Mucosa of rectum (tissue), 2 donors: ENCODE measurements around the gene CXCL12.

Experiments used
- H3K27ac ChIP-seq, 2 donors: one replicate each; pipeline ENCODE4 v1.7.0; 2013; ENCODE audit warnings: inconsistent platforms in 2 of 2, low read depth in 2 of 2, low read length in 2 of 2
- H3K27me3 ChIP-seq, 2 donors: one replicate each; pipeline ENCODE4 v1.7.0; 2013; ENCODE audit warnings: low read length in 2 of 2; ENCODE audit not compliant: control insufficient read depth in 2 of 2, insufficient read depth in 2 of 2
- H3K36me3 ChIP-seq, 2 donors: one replicate each; pipeline ENCODE4 v1.7.0; 2013; ENCODE audit warnings: low read length in 2 of 2; ENCODE audit not compliant: control insufficient read depth in 2 of 2, insufficient read depth in 2 of 2
- H3K4me1 ChIP-seq, 2 donors: one replicate each; pipeline ENCODE4 v1.7.0; 2013; ENCODE audit warnings: low read length in 2 of 2, mild to moderate bottlenecking in 1 of 2; ENCODE audit not compliant: control insufficient read depth in 2 of 2, insufficient read depth in 2 of 2
- H3K4me3 ChIP-seq, 2 donors: one replicate each; pipeline ENCODE4 v1.7.0; 2013; ENCODE audit warnings: low read length in 2 of 2
- H3K9ac ChIP-seq, 2 donors: one replicate each; pipeline ENCODE4 v1.7.0; 2013; ENCODE audit warnings: low read length in 2 of 2, low read depth in 1 of 2, mild to moderate bottlenecking in 1 of 2
- H3K9me3 ChIP-seq, 2 donors: one replicate each; pipeline ENCODE4 v1.7.0; 2013; ENCODE audit warnings: low read length in 2 of 2; ENCODE audit not compliant: control insufficient read depth in 2 of 2
- donor health status: healthy.
- donor health status: Normal muscosa, but diverticular disease.

The CXCL12 gene

DNA sequence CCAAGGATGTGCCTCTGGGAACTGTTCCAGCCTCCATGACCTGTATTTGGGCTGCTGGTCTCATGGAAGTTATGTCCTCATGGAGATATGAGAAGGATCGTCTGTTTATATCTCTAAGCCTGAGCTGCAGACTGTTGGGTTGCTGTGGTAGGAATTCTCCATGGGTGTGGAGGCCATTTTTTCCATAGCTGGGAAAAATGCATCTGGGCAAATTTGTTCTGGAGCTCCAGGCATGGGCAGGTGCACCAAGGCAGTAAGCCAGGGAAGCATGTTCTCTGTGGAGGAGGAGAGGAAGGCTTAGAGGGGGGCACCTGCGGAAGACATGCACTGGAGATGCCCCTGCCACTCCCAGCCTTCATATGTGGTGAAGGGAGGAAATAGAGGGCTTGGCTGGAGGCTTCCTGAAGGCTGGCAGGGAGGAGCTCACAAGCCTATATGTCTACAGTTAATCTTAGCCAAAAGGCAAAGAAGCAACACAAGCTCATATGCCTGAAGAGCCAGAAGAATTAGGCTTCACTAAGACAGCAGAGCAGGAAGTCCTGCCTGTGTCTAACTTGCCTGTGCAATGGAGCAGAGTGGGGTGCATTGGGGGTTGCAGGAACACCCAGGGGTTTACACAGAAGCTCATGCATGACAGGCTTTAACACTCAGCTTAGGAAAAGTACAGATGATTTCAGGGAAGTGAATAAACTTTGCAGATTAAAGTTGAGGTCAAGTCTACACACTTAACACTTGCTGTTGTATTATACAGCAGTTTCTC lies 35.1 kb upstream of the CXCL12 start:
- H3K9ac ChIP-seq, result no peak overlapping the region
- H3K4me3 ChIP-seq, result no peak overlapping the region
- H3K9me3 ChIP-seq, result no peaks in the 10 kb centered on the region
- H3K27ac ChIP-seq, result no peak overlapping the region
- no peaks in the 10 kb centered on the region for H3K27me3 ChIP-seq
- no peaks in the 10 kb centered on the region for H3K36me3 ChIP-seq
- peaks cover 0 to 5% of the 10 kb centered on the region in 2 donors for H3K4me1 ChIP-seq

- no peak overlapping the region for H3K9ac ChIP-seq
- H3K27ac ChIP-seq, result no peak overlapping the region
- H3K4me3 ChIP-seq, result no peak overlapping the region
- no peaks in the 10 kb centered on the region for H3K36me3 ChIP-seq
- peaks cover 0 to 5% of the 10 kb centered on the region in 2 donors for H3K4me1 ChIP-seq
- no peaks in the 10 kb centered on the region for H3K27me3 ChIP-seq
- H3K9me3 ChIP-seq, result no peaks in the 10 kb centered on the region
Observed at GRCh38 chr10:44418637-44419036, 33.7 kb upstream of the CXCL12 start.

DNA sequence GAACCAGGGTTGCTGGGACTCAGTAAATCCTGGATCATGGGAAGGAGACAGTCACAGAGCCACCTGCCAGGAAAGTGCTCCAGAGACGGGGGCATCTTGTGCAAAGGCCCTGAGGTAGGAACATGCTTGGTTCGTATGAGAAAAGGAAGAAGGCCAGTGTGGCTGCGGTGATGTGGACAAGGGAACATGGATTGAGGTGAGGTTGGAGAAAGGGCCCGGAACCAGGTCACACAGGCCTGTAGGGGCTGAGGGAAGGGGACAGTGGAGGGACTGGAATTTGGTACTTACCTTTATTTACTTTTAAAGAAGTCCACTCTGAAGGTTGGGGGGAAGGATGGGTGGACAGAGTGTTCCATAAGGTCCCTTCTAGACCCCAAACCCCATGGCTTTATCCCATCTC lies 32.9 kb upstream of the CXCL12 start:
- Histone ChIP-seq H3K27me3 (no peaks in the 10 kb centered on the region), H3K9me3 (no peaks in the 10 kb centered on the region), H3K36me3 (no peaks in the 10 kb centered on the region), H3K27ac (no peak overlapping the region), H3K9ac (no peak overlapping the region), H3K4me3 (no peak overlapping the region), H3K4me1 (peaks cover 0 to 5% of the 10 kb centered on the region in 2 donors)

- Histone ChIP-seq H3K9ac (no peak overlapping the region), H3K4me1 (peaks cover 0 to 5% of the 10 kb centered on the region in 2 donors), H3K9me3 (no peaks in the 10 kb centered on the region), H3K36me3 (no peaks in the 10 kb centered on the region), H3K4me3 (no peak overlapping the region), H3K27ac (peak overlapping the region in 1 of 2 donors; percentile 20), H3K27me3 (no peaks in the 10 kb centered on the region)
Observed at GRCh38 chr10:44416936-44417335, 32.0 kb upstream of the CXCL12 start.

GRCh38 chr10:44416021-44416771 lies 31.3 kb upstream of the CXCL12 start:
- no peaks in the 10 kb centered on the region for H3K27me3 ChIP-seq
- no peaks in the 10 kb centered on the region for H3K9me3 ChIP-seq
- H3K36me3 ChIP-seq, result no peaks in the 10 kb centered on the region
- no peak overlapping the region for H3K9ac ChIP-seq
- no peak overlapping the region for H3K4me3 ChIP-seq
- peak overlapping the region; percentile 11 to 20 for H3K27ac ChIP-seq
- H3K4me1 ChIP-seq, result peaks cover 0 to 5% of the 10 kb centered on the region in 2 donors

GRCh38 chr10:44415121-44415520 lies 30.2 kb upstream of the CXCL12 start:
- Histone ChIP-seq H3K9me3 (no peaks in the 10 kb centered on the region), H3K4me1 (peaks cover 0 to 5% of the 10 kb centered on the region in 2 donors), H3K36me3 (no peaks in the 10 kb centered on the region), H3K4me3 (no peak overlapping the region), H3K27me3 (no peaks in the 10 kb centered on the region), H3K9ac (no peak overlapping the region), H3K27ac (no peak overlapping the region)

DNA sequence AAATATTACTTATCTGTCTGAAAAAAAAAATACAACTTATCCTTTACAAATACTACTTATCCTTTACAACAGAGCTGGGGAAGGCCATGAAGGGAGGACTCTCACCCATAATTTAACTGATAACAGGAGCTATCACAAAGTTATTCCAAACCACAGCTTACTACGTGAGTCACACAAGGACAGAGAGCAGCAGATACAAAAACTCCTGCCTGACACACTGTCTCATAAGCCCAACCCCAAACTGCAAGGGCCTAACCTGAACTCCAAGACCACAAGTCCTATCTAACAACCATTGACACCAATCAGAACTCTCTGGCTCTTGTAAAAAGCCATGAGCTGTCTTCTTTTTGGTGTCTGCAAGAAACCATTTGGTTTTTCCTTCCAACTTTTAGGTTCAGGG lies 28.5 kb upstream of the CXCL12 start:
- Histone ChIP-seq H3K36me3 (no peaks in the 10 kb centered on the region), H3K9me3 (no peaks in the 10 kb centered on the region), H3K9ac (no peak overlapping the region), H3K4me1 (peaks cover 0 to 5% of the 10 kb centered on the region in 2 donors), H3K27me3 (no peaks in the 10 kb centered on the region), H3K27ac (no peak overlapping the region), H3K4me3 (no peak overlapping the region)

DNA sequence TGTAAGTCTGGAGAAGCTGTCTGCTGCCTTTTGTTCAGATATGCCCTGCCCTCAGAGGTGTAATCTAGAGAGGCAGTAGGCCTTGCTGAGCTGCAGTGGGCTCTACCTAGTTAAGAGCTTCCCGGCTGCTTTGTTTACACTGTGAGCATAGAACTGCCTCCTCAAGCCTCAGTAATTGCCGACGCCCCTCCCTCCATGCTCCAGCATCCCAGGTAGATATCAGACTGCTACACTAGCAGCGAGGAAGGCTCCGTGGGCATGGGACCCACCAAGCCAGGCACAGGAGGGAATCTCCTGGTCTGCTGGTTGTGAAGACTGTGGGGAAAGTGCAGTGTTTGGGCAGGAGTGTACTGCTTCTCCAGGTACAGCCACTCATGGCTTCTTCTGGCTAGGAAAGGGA lies 26.4 kb upstream of the CXCL12 start:
- Histone ChIP-seq H3K4me1 (no peaks in the 10 kb centered on the region), H3K4me3 (no peak overlapping the region), H3K27ac (no peak overlapping the region), H3K36me3 (no peaks in the 10 kb centered on the region), H3K9me3 (no peaks in the 10 kb centered on the region), H3K27me3 (no peaks in the 10 kb centered on the region), H3K9ac (no peak overlapping the region)

DNA sequence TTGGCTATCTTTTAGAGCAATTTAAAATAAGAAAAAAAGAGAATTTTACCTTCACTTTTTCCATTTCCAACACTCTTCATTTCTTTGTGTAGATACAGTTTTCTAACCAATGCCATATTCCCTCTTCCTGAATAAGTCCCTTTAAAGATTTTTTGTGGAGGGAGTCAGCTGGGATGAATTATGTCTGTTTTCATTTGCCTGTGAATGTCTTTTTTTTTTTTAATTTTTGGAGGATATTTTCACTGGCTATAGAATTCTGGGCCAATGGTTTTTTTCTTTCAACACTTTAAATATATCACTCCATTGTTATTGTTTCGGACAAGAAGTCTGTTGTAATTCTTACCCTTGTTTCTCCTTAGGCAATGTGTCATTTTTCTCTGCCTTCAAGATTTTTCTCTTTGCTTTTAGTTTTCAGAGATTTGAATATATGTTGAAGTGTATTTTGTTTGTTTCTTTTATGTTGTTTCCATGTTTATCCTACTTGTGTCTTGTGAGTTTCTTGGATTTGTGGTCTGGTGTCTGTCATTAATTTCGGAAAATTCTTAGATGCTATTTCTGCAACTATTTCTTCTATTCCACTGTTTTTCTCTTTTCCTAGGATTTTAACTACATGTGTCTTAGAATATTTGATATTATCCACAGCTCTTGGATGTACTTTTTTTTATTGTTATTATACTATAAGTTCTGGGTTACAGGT lies 20.0 kb upstream of the CXCL12 start:
- H3K4me3 ChIP-seq, result no peak overlapping the region
- H3K9ac ChIP-seq, result no peak overlapping the region
- no peak overlapping the region for H3K27ac ChIP-seq
- H3K9me3 ChIP-seq, result no peaks in the 10 kb centered on the region
- no peaks in the 10 kb centered on the region for H3K27me3 ChIP-seq
- no peaks in the 10 kb centered on the region for H3K36me3 ChIP-seq
- no peaks in the 10 kb centered on the region for H3K4me1 ChIP-seq
